ENCODE data around the gene HIC1.

The HIC1 gene

GRCh38 chr17:2057175-2057759, 2.4 kb downstream of the HIC1 start:
- no peak overlapping the region for H3K4me3 ChIP-seq (ENCODE audit: insufficient read depth, low read length, poor library complexity, severe bottlenecking)
- no peaks in the 10 kb centered on the region for H3K27me3 ChIP-seq (ENCODE audit: low read length)
- no peaks in the 10 kb centered on the region for H3K9me2 ChIP-seq (replicated peaks; ENCODE audit: insufficient read depth, low read length)
- H3F3A ChIP-seq (ENCODE audit: insufficient read depth) = 0 out of 2 replicates have a peak, but pooled peaks cover 4% of the 10 kb centered on the region
- no peak overlapping the region for H2AFZ ChIP-seq (ENCODE audit: low read depth, low read length, severe bottlenecking)
- no peaks in the 10 kb centered on the region for H3K9me3 ChIP-seq (ENCODE audit: insufficient read depth, low read length)
- H3K27ac ChIP-seq (ENCODE audit: low read depth, low read length) = no peak overlapping the region
- TF ChIP-seq CTCF (IDR thresholded peaks at IDR 0.05; ENCODE audit: insufficient read depth, low read length, poor library complexity, severe bottlenecking) (no peak), EZH2phosphoT487 (conservative IDR thresholded peaks at IDR 0.05; ENCODE audit: low read length) (no peak)
- no peaks in the 10 kb centered on the region for H4K20me1 ChIP-seq (ENCODE audit: low read depth, low read length)
- no peak overlapping the region for H3K9ac ChIP-seq (ENCODE audit: low read length)
- no peaks in the 10 kb centered on the region for H3K36me3 ChIP-seq (ENCODE audit: low read length)
- H3K4me2 ChIP-seq (ENCODE audit: low read depth, low read length, poor library complexity, severe bottlenecking) = no peak overlapping the region
- no peaks in the 10 kb centered on the region for H3K79me2 ChIP-seq (ENCODE audit: insufficient read depth, low read length)

GRCh38 chr17:2057760-2058585, 3.1 kb downstream of the HIC1 start:
- no peak overlapping the region for H3K27ac ChIP-seq (ENCODE audit: low read depth, low read length)
- no peak overlapping the region for H3K4me3 ChIP-seq (ENCODE audit: insufficient read depth, low read length, poor library complexity, severe bottlenecking)
- no peaks in the 10 kb centered on the region for H3K79me2 ChIP-seq (ENCODE audit: insufficient read depth, low read length)
- no peak overlapping the region for H2AFZ ChIP-seq (ENCODE audit: low read depth, low read length, severe bottlenecking)
- no peaks in the 10 kb centered on the region for H3K9me3 ChIP-seq (ENCODE audit: insufficient read depth, low read length)
- H3F3A ChIP-seq (ENCODE audit: insufficient read depth) = 0 out of 2 replicates have a peak, but pooled peaks cover 4% of the 10 kb centered on the region
- no peak for TF ChIP-seq EZH2phosphoT487 (conservative IDR thresholded peaks at IDR 0.05; ENCODE audit: low read length)
- no peak for TF ChIP-seq CTCF (IDR thresholded peaks at IDR 0.05; ENCODE audit: insufficient read depth, low read length, poor library complexity, severe bottlenecking)
- no peaks in the 10 kb centered on the region for H3K36me3 ChIP-seq (ENCODE audit: low read length)
- H4K20me1 ChIP-seq (ENCODE audit: low read depth, low read length) = no peaks in the 10 kb centered on the region
- H3K4me2 ChIP-seq (ENCODE audit: low read depth, low read length, poor library complexity, severe bottlenecking) = no peak overlapping the region
- no peaks in the 10 kb centered on the region for H3K27me3 ChIP-seq (ENCODE audit: low read length)
- no peak overlapping the region for H3K9ac ChIP-seq (ENCODE audit: low read length)
- no peaks in the 10 kb centered on the region for H3K9me2 ChIP-seq (replicated peaks; ENCODE audit: insufficient read depth, low read length)

- H3K9me3 ChIP-seq (ENCODE audit: insufficient read depth, low read length) = no peaks in the 10 kb centered on the region
- no peaks in the 10 kb centered on the region for H4K20me1 ChIP-seq (ENCODE audit: low read depth, low read length)
- no peaks in the 10 kb centered on the region for H3K79me2 ChIP-seq (ENCODE audit: insufficient read depth, low read length)
- no peak overlapping the region for H3K4me3 ChIP-seq (ENCODE audit: insufficient read depth, low read length, poor library complexity, severe bottlenecking)
- TF ChIP-seq EZH2phosphoT487 (conservative IDR thresholded peaks at IDR 0.05; ENCODE audit: low read length) (no peak), CTCF (IDR thresholded peaks at IDR 0.05; ENCODE audit: insufficient read depth, low read length, poor library complexity, severe bottlenecking) (peak; percentile 46)
- H3F3A ChIP-seq (ENCODE audit: insufficient read depth) = no peaks in the 10 kb centered on the region
- H3K9ac ChIP-seq (ENCODE audit: low read length) = no peak overlapping the region
- H3K4me2 ChIP-seq (ENCODE audit: low read depth, low read length, poor library complexity, severe bottlenecking) = peak overlapping the region; percentile 8
- H3K36me3 ChIP-seq (ENCODE audit: low read length) = no peaks in the 10 kb centered on the region
- no peaks in the 10 kb centered on the region for H3K27me3 ChIP-seq (ENCODE audit: low read length)
- H2AFZ ChIP-seq (ENCODE audit: low read depth, low read length, severe bottlenecking) = no peak overlapping the region
- no peak overlapping the region for H3K27ac ChIP-seq (ENCODE audit: low read depth, low read length)
- no peaks in the 10 kb centered on the region for H3K9me2 ChIP-seq (replicated peaks; ENCODE audit: insufficient read depth, low read length)
These were observed 4.0 kb downstream of the HIC1 start for GRCh38 chr17:2058586-2059546.

Measured in SU-DHL-6 (cell line).